Measurements from ENCODE around the gene SCN10A.

The SCN10A gene

GRCh38 chr3:38657369-38657768, 158.6 kb downstream of the SCN10A start (continued):
- no peak for TF ChIP-seq POU6F1 (CRISPR knock-in tag; IDR thresholded peaks at IDR 0.05; ENCODE audit: borderline replicate concordance, low read depth)
- TF ChIP-seq ZC3H10 (CRISPR knock-in tag; IDR thresholded peaks at IDR 0.05), result no peak
- no peak for TF ChIP-seq RARB (CRISPR knock-in tag; IDR thresholded peaks at IDR 0.05)

- no peak for TF ChIP-seq PPARA (CRISPR knock-in tag; IDR thresholded peaks at IDR 0.05; ENCODE audit: borderline replicate concordance)
- TF ChIP-seq, protein P1, sequence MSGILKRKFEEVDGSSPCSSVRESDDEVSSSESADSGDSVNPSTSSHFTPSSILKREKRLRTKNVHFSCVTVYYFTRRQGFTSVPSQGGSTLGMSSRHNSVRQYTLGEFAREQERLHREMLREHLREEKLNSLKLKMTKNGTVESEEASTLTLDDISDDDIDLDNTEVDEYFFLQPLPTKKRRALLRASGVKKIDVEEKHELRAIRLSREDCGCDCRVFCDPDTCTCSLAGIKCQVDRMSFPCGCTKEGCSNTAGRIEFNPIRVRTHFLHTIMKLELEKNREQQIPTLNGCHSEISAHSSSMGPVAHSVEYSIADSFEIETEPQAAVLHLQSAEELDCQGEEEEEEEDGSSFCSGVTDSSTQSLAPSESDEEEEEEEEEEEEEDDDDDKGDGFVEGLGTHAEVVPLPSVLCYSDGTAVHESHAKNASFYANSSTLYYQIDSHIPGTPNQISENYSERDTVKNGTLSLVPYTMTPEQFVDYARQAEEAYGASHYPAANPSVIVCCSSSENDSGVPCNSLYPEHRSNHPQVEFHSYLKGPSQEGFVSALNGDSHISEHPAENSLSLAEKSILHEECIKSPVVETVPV (CRISPR knock-in tag; IDR thresholded peaks at IDR 0.05), result no peak
- TF ChIP-seq ARNTL (CRISPR knock-in tag; IDR thresholded peaks at IDR 0.05; ENCODE audit: borderline replicate concordance, low read depth), result no peak
- no peak for TF ChIP-seq OSR1 (CRISPR knock-in tag; IDR thresholded peaks at IDR 0.05)
- TF ChIP-seq CSDC2 (CRISPR knock-in tag; IDR thresholded peaks at IDR 0.05), result no peak
- TF ChIP-seq ZC3H10 (CRISPR knock-in tag; IDR thresholded peaks at IDR 0.05), result no peak
- no peak for TF ChIP-seq SNAI2 (CRISPR knock-in tag; IDR thresholded peaks at IDR 0.05)
- TF ChIP-seq, protein P2, sequence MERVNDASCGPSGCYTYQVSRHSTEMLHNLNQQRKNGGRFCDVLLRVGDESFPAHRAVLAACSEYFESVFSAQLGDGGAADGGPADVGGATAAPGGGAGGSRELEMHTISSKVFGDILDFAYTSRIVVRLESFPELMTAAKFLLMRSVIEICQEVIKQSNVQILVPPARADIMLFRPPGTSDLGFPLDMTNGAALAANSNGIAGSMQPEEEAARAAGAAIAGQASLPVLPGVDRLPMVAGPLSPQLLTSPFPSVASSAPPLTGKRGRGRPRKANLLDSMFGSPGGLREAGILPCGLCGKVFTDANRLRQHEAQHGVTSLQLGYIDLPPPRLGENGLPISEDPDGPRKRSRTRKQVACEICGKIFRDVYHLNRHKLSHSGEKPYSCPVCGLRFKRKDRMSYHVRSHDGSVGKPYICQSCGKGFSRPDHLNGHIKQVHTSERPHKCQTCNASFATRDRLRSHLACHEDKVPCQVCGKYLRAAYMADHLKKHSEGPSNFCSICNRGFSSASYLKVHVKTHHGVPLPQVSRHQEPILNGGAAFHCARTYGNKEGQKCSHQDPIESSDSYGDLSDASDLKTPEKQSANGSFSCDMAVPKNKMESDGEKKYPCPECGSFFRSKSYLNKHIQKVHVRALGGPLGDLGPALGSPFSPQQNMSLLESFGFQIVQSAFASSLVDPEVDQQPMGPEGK (CRISPR knock-in tag; IDR thresholded peaks at IDR 0.05; ENCODE audit: borderline replicate concordance), result no peak
- no peak for TF ChIP-seq TCF4 (CRISPR knock-in tag; IDR thresholded peaks at IDR 0.05; ENCODE audit: borderline replicate concordance)
- ATAC-seq, result peak; percentile 81
Measured at GRCh38 chr3:38655708-38656300, 160.2 kb downstream of the SCN10A start.

GRCh38 chr3:38653685-38654537, 162.1 kb downstream of the SCN10A start:
- TF ChIP-seq ZNF565 (CRISPR knock-in tag; conservative IDR thresholded peaks at IDR 0.05; ENCODE audit: low read depth) (no peak), TOX (CRISPR knock-in tag; IDR thresholded peaks at IDR 0.05; ENCODE audit: borderline replicate concordance) (no peak), ZFP3 (CRISPR knock-in tag; IDR thresholded peaks at IDR 0.05) (no peak), POU6F1 (CRISPR knock-in tag; IDR thresholded peaks at IDR 0.05; ENCODE audit: borderline replicate concordance, low read depth) (no peak)
- TF ChIP-seq, protein P3, sequence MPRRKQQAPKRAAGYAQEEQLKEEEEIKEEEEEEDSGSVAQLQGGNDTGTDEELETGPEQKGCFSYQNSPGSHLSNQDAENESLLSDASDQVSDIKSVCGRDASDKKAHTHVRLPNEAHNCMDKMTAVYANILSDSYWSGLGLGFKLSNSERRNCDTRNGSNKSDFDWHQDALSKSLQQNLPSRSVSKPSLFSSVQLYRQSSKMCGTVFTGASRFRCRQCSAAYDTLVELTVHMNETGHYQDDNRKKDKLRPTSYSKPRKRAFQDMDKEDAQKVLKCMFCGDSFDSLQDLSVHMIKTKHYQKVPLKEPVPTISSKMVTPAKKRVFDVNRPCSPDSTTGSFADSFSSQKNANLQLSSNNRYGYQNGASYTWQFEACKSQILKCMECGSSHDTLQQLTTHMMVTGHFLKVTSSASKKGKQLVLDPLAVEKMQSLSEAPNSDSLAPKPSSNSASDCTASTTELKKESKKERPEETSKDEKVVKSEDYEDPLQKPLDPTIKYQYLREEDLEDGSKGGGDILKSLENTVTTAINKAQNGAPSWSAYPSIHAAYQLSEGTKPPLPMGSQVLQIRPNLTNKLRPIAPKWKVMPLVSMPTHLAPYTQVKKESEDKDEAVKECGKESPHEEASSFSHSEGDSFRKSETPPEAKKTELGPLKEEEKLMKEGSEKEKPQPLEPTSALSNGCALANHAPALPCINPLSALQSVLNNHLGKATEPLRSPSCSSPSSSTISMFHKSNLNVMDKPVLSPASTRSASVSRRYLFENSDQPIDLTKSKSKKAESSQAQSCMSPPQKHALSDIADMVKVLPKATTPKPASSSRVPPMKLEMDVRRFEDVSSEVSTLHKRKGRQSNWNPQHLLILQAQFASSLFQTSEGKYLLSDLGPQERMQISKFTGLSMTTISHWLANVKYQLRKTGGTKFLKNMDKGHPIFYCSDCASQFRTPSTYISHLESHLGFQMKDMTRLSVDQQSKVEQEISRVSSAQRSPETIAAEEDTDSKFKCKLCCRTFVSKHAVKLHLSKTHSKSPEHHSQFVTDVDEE (CRISPR knock-in tag; IDR thresholded peaks at IDR 0.05), result no peak
- ATAC-seq, result no peak

DNA sequence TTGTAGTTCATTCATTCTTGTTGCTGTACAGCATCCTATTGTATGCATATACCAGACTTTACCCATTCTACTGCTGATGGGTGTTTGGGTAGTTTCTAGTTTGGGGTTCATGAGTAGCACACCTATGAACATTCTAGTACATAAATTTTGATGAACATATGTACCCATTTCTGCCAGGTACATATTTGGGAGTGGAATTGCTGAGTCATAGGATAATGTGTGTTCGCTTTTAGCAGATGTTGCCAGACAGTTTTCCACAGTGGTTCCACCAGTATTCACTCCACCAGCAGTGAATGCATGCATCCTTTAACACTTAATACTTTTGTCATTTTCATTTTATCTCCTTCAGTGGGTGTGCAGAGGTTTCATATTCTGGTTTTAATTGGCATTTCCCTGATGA, 163.1 kb downstream of the SCN10A start:
- TF ChIP-seq PPARA (CRISPR knock-in tag; IDR thresholded peaks at IDR 0.05; ENCODE audit: borderline replicate concordance) (no peak), ZNF8 (CRISPR knock-in tag; IDR thresholded peaks at IDR 0.05) (no peak)
- TF ChIP-seq, protein P1 (CRISPR knock-in tag; IDR thresholded peaks at IDR 0.05), result no peak
- TF ChIP-seq, protein P2 (CRISPR knock-in tag; IDR thresholded peaks at IDR 0.05; ENCODE audit: borderline replicate concordance), result no peak
- ATAC-seq, result no peak

Data from SK-N-SH treated with all-trans-retinoic acid at 6 μM for 48 hours (cell line).